HG02588 (cell line): ENCODE measurements around the gene MCEMP1.

Experiments
- ATAC-seq: cut with Tn5 transposase; IDR thresholded peaks from one replicate; pipeline ENCODE4 v1.9.1; 2021; ENCODE audit warnings: mild to moderate bottlenecking, moderate library complexity; ENCODE audit not compliant: unreplicated experiment

Gene MCEMP1

GRCh38 chr19:7670150-7670783 is 6.6 kb upstream of the MCEMP1 start:
- ATAC-seq, result no peak

- no peak for ATAC-seq
Measured at GRCh38 chr19:7670790-7671189, 6.1 kb upstream of the MCEMP1 start.

GRCh38 chr19:7672522-7672921 is 4.4 kb upstream of the MCEMP1 start:
- no peak for ATAC-seq

GRCh38 chr19:7674010-7675005 is 2.6 kb upstream of the MCEMP1 start:
- no peak for ATAC-seq

- ATAC-seq, result no peak
Measured at GRCh38 chr19:7676376-7676775, 514 bp upstream of the MCEMP1 start.

- ATAC-seq, result no peak
Measured at GRCh38 chr19:7677669-7678311, 900 bp downstream of the MCEMP1 start.

- ATAC-seq, result no peak
Measured at GRCh38 chr19:7678971-7679751, 2.3 kb downstream of the MCEMP1 start.

- ATAC-seq, result no peak
Measured at GRCh38 chr19:7679771-7680605, 3.1 kb downstream of the MCEMP1 start.

GRCh38 chr19:7680606-7681339 is 3.9 kb downstream of the MCEMP1 start, which contains the start of gene TRAPPC5:
Gene TRAPPC5 (plus strand): TSS chr19:7680833. CDS start chr19:7682254, 1,421 bp downstream.
- ATAC-seq, result no peak

- no peak for ATAC-seq
Measured at GRCh38 chr19:7681340-7682174, 4.7 kb downstream of the MCEMP1 start.

- no peak for ATAC-seq
Measured at GRCh38 chr19:7682175-7682855, 5.4 kb downstream of the MCEMP1 start.

GRCh38 chr19:7685546-7686445 is 8.9 kb downstream of the MCEMP1 start:
- no peak for ATAC-seq

GRCh38 chr19:7687177-7687576 is 10.3 kb downstream of the MCEMP1 start:
- ATAC-seq, result no peak

GRCh38 chr19:7689165-7689564 is 12.3 kb downstream of the MCEMP1 start:
- ATAC-seq, result no peak

- ATAC-seq, result no peak
Measured at GRCh38 chr19:7690779-7691258, 13.9 kb downstream of the MCEMP1 start.

- ATAC-seq, result no peak
Measured at GRCh38 chr19:7691497-7691896, 14.6 kb downstream of the MCEMP1 start.
